ENCODE measurements around the gene PAAF1. TPM values are rescaled to one million over a fixed set of nuclear protein-coding genes. Genes with fewer than 3 reads are reported as not detected.

PAAF1 gene
- total RNA-seq, 1 donor from 2014 or later = 28.6 TPM

- Mint-ChIP-seq H3K27ac (peak overlapping the region; percentile 86), H3K4me3 (peak overlapping the region; percentile 48), H3K36me3 (ENCODE audit: low read depth) (peaks cover 85% of the 10 kb centered on the region), H3K9me3 (no peaks in the 10 kb centered on the region), H3K27me3 (no peaks in the 10 kb centered on the region), H3K4me1 (peaks cover 75% of the 10 kb centered on the region)
- DNase-seq = no peak
- intact Hi-C loops (cut with micrococcal nuclease) = no loop called here
These were observed 99.8 kb downstream of the PAAF1 start for GRCh38 chr11:73976451-73977151.

- no peaks in the 10 kb centered on the region for H3K9me3 Mint-ChIP-seq
- H3K36me3 Mint-ChIP-seq (ENCODE audit: low read depth) = peaks cover 89% of the 10 kb centered on the region
- intact Hi-C loops (cut with micrococcal nuclease) = no loop called here
- no peaks in the 10 kb centered on the region for H3K27me3 Mint-ChIP-seq
- peaks cover 73% of the 10 kb centered on the region for H3K4me1 Mint-ChIP-seq
- DNase-seq = no peak
- H3K27ac Mint-ChIP-seq = peak overlapping the region; percentile 90
- H3K4me3 Mint-ChIP-seq = peak overlapping the region; percentile 95
These were observed 101.2 kb downstream of the PAAF1 start for GRCh38 chr11:73977856-73978519.

GRCh38 chr11:73978576-73979086 is 101.8 kb downstream of the PAAF1 start:
- H3K9me3 Mint-ChIP-seq = no peaks in the 10 kb centered on the region
- peaks cover 73% of the 10 kb centered on the region for H3K4me1 Mint-ChIP-seq
- H3K4me3 Mint-ChIP-seq = peak overlapping the region; percentile 95
- no peaks in the 10 kb centered on the region for H3K27me3 Mint-ChIP-seq
- peak overlapping the region; percentile 90 for H3K27ac Mint-ChIP-seq
- DNase-seq = no peak
- peaks cover 86% of the 10 kb centered on the region for H3K36me3 Mint-ChIP-seq (ENCODE audit: low read depth)
- intact Hi-C loops (cut with micrococcal nuclease) = no loop called here

GRCh38 chr11:73980001-73980961 is 103.5 kb downstream of the PAAF1 start:
- Mint-ChIP-seq H3K27ac (peak overlapping the region; percentile 96), H3K4me1 (peaks cover 68% of the 10 kb centered on the region), H3K27me3 (no peaks in the 10 kb centered on the region), H3K9me3 (no peaks in the 10 kb centered on the region), H3K36me3 (ENCODE audit: low read depth) (peaks cover 70% of the 10 kb centered on the region), H3K4me3 (peak overlapping the region; percentile 95)
- peak; percentile 95 for DNase-seq
- intact Hi-C loops (cut with micrococcal nuclease) = loop anchor here (2.0 kb wide), 1 partner anchor 15 kb away; no protein-coding TSS in a partner anchor

Other genes with a start within 250 kb of the PAAF1 start
- gene PLEKHB1, start 230.4 kb upstream of the PAAF1 start, total RNA-seq = 1.0 and 1.5 TPM in 2 replicates
- gene RAB6A, start 115.9 kb upstream of the PAAF1 start, total RNA-seq = 74.3 and 79.5 TPM in 2 replicates
- gene MRPL48, start 89.1 kb upstream of the PAAF1 start, total RNA-seq = 67.2 and 69.0 TPM in 2 replicates
- gene COA4, start 153 bp upstream of the PAAF1 start, total RNA-seq = 92.7 and 98.0 TPM in 2 replicates
- gene DNAJB13, start 74.0 kb downstream of the PAAF1 start, total RNA-seq = 0.26 and 1.0 TPM in 2 replicates
- gene UCP2, start 105.8 kb downstream of the PAAF1 start, total RNA-seq = 447 and 452 TPM in 2 replicates
- gene UCP3, start 132.1 kb downstream of the PAAF1 start, total RNA-seq = 2.9 and 3.6 TPM in 2 replicates

Data from activated CD4-positive, alpha-beta T cell treated with anti-CD3 and anti-CD28 coated beads, Interleukin-2, amount 10 ng/mL, durations not matched to agents 24 days and 14 days (primary cell).